Osteocyte (in vitro differentiated cells): ENCODE results near the gene PDZRN4. TPM values are rescaled to one million over a fixed set of nuclear protein-coding genes. Genes with fewer than 3 reads are reported as not detected.
"Not testable (repeated sequence)": the region's sequence is repeated elsewhere in the genome, so short reads cannot be mapped to it uniquely, and the experiment has no call there.

ENCODE experiments used
- DNase-seq: peaks from one replicate; pipeline ENCODE4 v3.0.0; 2021; ENCODE audit warnings: mixed read lengths; ENCODE audit not compliant: unreplicated experiment; ENCODE audit errors: extremely low spot score
- H3K27ac Mint-ChIP-seq: one replicate; pipeline ENCODE4 v1.8.0; 2021; ENCODE audit warnings: mild to moderate bottlenecking, mixed read lengths; ENCODE audit not compliant: unreplicated experiment
- H3K27me3 Mint-ChIP-seq: one replicate; pipeline ENCODE4 v1.8.0; 2021; ENCODE audit warnings: mixed read lengths; ENCODE audit not compliant: unreplicated experiment
- H3K36me3 Mint-ChIP-seq: one replicate; pipeline ENCODE4 v1.8.0; 2021; ENCODE audit warnings: mixed read lengths; ENCODE audit not compliant: unreplicated experiment
- H3K4me1 Mint-ChIP-seq: one replicate; pipeline ENCODE4 v1.8.0; 2021; ENCODE audit warnings: mixed read lengths; ENCODE audit not compliant: unreplicated experiment
- H3K4me3 Mint-ChIP-seq: one replicate; pipeline ENCODE4 v1.8.0; 2021; ENCODE audit warnings: mild to moderate bottlenecking, moderate library complexity, mixed read lengths; ENCODE audit not compliant: unreplicated experiment
- H3K9me3 Mint-ChIP-seq: one replicate; pipeline ENCODE4 v1.8.0; 2021; ENCODE audit warnings: mixed read lengths; ENCODE audit not compliant: unreplicated experiment
- total RNA-seq: library from RNA; stranded (reverse); gene quantifications from 2 replicates; pipeline ENCODE4 v1.2.1, GENCODE V29; 2021
- TF ChIP-seq, protein P1 (sequence below): fragments of 200-600 bp; sonication (generic); IDR thresholded peaks from 2 replicates; pipeline ENCODE4 v1.5.0; 2021; ENCODE audit warnings: antibody characterized with exemption, mild to moderate bottlenecking, moderate library complexity

PDZRN4 gene
- total RNA-seq, 1 donor from 2014 or later: not detected

- H3K36me3 Mint-ChIP-seq: no peaks in the 10 kb centered on the region
Measured at GRCh38 chr12:41604830-41605229, 416.7 kb downstream of the PDZRN4 start.

GRCh38 chr12:41605545-41606305 is 417.6 kb downstream of the PDZRN4 start:
- Mint-ChIP-seq H3K4me3 (no peak overlapping the region), H3K36me3 (no peaks in the 10 kb centered on the region), H3K4me1 (no peaks in the 10 kb centered on the region), H3K27ac (no peak overlapping the region), H3K9me3 (no peaks in the 10 kb centered on the region), H3K27me3 (peaks cover 2% of the 10 kb centered on the region)
- DNase-seq: no peak
- TF ChIP-seq, protein P1, sequence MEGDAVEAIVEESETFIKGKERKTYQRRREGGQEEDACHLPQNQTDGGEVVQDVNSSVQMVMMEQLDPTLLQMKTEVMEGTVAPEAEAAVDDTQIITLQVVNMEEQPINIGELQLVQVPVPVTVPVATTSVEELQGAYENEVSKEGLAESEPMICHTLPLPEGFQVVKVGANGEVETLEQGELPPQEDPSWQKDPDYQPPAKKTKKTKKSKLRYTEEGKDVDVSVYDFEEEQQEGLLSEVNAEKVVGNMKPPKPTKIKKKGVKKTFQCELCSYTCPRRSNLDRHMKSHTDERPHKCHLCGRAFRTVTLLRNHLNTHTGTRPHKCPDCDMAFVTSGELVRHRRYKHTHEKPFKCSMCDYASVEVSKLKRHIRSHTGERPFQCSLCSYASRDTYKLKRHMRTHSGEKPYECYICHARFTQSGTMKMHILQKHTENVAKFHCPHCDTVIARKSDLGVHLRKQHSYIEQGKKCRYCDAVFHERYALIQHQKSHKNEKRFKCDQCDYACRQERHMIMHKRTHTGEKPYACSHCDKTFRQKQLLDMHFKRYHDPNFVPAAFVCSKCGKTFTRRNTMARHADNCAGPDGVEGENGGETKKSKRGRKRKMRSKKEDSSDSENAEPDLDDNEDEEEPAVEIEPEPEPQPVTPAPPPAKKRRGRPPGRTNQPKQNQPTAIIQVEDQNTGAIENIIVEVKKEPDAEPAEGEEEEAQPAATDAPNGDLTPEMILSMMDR: no peak

More at GRCh38 chr12:41604830-41605229, 416.7 kb downstream of the PDZRN4 start:
- TF ChIP-seq, protein P1: no peak
- no peak for DNase-seq
- H3K9me3 Mint-ChIP-seq: no peaks in the 10 kb centered on the region
- peaks cover 2% of the 10 kb centered on the region for H3K27me3 Mint-ChIP-seq
- H3K4me1 Mint-ChIP-seq: no peaks in the 10 kb centered on the region
- no peak overlapping the region for H3K27ac Mint-ChIP-seq
- H3K4me3 Mint-ChIP-seq: no peak overlapping the region

DNA sequence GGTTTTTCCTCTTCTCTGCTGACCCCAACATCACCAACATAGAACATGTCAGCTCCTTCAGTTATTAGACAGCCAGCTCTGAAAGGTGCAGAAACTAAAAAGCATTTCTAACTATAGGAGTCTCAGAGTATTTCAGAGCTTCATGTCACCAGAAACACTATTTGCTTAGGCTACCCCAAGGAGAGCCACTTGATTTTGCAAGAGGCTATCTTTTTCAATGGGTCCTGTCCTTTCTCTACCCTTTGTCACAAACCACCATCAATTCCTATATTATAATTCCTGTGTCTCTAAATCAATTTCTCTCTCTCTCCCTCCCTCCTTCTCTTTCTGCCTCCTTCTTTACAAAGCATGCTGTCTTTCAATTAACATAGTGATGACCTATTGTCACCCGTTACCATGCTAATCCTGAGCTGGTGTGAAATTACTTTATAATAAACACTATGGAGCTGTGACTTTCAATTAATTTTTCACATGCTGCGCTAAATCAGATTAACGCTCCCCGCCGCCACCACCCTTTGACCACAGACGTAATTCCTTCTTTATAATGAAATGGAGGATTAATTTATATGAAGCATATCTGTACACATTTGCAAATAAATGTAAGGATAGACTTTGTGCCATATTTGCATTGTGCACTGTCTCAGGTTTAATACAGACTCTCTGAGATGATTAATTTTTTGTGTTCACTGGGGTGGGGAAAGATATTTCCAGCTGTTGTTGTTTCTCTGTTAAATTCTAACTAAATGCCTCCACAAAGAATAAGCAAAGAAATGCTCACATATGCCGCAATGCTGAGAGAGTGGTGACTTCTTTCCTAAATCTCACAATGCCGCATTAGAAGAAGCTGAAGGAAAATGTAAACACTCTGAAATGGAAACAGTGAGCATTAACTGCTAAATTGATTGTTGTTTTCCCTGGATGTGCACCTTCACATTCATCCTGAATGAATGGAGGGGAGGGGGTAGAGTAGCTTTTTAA is 418.6 kb downstream of the PDZRN4 start:
- TF ChIP-seq, protein P1: no peak

DNA sequence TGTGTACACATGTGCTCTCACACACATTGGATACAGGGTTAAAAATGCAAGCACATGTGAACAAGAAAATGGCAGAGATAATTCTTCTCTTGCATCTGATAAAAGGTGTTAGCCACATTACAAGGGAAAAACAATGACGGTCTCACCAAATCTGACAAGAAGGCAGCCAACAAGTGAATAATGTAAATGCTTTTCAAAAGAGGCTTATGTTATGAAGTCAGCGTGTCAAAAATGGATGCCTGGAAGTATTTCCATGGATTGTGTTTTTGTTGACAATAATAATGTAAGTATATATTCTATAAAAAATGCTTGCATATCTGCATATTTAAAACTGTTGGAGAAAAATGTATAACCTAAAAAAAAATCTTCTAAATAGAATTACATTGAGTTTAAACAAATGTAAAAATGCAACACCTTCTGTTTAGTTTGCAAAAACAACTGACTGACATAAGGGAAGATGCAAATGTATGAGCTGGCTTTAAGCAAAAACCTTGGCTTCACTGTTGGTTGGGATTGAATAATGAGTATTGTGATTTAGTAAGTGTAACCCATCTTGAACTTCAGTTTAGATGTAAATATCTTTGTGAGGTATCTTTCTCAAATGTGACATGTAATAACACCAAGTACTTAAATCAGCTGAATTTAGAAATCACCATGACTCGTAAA is 424.9 kb downstream of the PDZRN4 start:
- Mint-ChIP-seq H3K27me3 (no peaks in the 10 kb centered on the region), H3K27ac (no peak overlapping the region), H3K9me3 (no peaks in the 10 kb centered on the region), H3K4me1 (no peaks in the 10 kb centered on the region), H3K36me3 (no peaks in the 10 kb centered on the region), H3K4me3 (no peak overlapping the region)
- no peak for DNase-seq
- TF ChIP-seq, protein P1: no peak

More for the DNA sequence above, 418.6 kb downstream of the PDZRN4 start:
- Mint-ChIP-seq H3K27me3 (peaks cover 2% of the 10 kb centered on the region), H3K4me3 (no peak overlapping the region), H3K36me3 (no peaks in the 10 kb centered on the region), H3K9me3 (no peaks in the 10 kb centered on the region), H3K27ac (no peak overlapping the region), H3K4me1 (no peaks in the 10 kb centered on the region)
- no peak for DNase-seq

DNA sequence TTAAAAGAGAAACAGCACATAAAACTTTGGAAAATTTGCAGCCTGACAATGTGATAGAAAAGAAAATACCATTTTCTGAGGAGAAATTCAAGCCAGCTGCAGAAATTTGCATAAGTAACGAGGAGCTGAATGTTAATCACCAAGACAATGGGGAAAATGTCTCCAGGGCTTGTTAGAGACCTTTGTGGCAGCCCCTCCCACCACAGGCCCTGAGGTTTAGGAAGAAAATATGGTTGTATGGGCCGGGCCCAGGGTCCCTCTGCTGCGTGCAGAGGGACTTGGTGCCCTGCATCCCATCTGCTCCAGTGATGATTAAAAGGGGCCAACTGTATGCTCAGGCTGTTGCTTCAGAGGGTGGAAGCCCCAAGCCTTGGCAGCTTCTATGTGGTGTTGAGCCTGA is 427.1 kb downstream of the PDZRN4 start:
- H3K4me3 Mint-ChIP-seq, H3K4me1 Mint-ChIP-seq, H3K36me3 Mint-ChIP-seq, H3K27ac Mint-ChIP-seq, H3K9me3 Mint-ChIP-seq, DNase-seq, H3K27me3 Mint-ChIP-seq: not testable (repeated sequence)
